HepG2 (cell line): ENCODE results near the gene NAA38. TPM values are rescaled to one million over a fixed set of nuclear protein-coding genes. Genes with fewer than 3 reads are reported as not detected.

Source experiments
- ATAC-seq: fragments of 200-7000 bp; cut with Tn5 transposase; 3 replicates; pipeline ENCODE4 v1.9.1; 2020; ENCODE audit warnings: mild to moderate bottlenecking, moderate library complexity
- BruUV-seq: library from RNA; stranded (reverse); fragments of 400-500 nt; replicated peaks from 2 replicates; lab custom pipeline; 2021; lab: Mats Ljungman, UMichigan
- CTCF ChIA-PET: fragments of 300-600 bp; formaldehyde crosslinking; extraction: SDS; loops from one replicate; lab custom pipeline; 2021; ENCODE audit warnings: low total read pairs, inconsistent platforms, low intra/inter-chr PET ratio; lab: Yijun Ruan, JAX
- POLR2A ChIA-PET: fragments of 350-600 bp; sonication (Branson Sonifier 250); formaldehyde crosslinking; loops from one replicate; lab custom pipeline; 2020; ENCODE audit warnings: antibody characterized with exemption, inconsistent platforms; lab: Yijun Ruan, JAX
- DNase-seq: peaks from one replicate; pipeline ENCODE4 v3.0.0-alpha.2; 2015; ENCODE audit warnings: low spot score
- FAIRE-seq: peaks from 3 replicates; lab custom pipeline; 2011; peaks lifted over from hg19 to GRCh38; lab: Jason Lieb, UNC
- H2AFZ ChIP-seq: one replicate; pipeline ENCODE4 v1.6.1; 2011; ENCODE audit warnings: low read length, inconsistent platforms
- H3K27ac ChIP-seq: fragments of 300-600 bp; 3 replicates; pipeline ENCODE4 v1.8.0; 2011; ENCODE audit warnings: mixed run types, mild to moderate bottlenecking, mixed read lengths, low read length, inconsistent platforms; ENCODE audit not compliant: insufficient read depth; ENCODE audit errors: extremely low read length
- H3K27me3 ChIP-seq, 2 experiments: fragments of 200-600 bp in 1 of 2; 2 replicates in 1 of 2; 3 replicates in 1 of 2; pipeline versions ENCODE4 v1.6.0 to v1.8.0; 2011; ENCODE audit warnings: low read length in 2 of 2, mild to moderate bottlenecking in 2 of 2, moderate library complexity in 2 of 2, inconsistent platforms in 1 of 2; ENCODE audit not compliant: insufficient read depth in 2 of 2, control insufficient read depth in 1 of 2
- H3K36me3 ChIP-seq, 2 experiments: fragments of 200-600 bp in 1 of 2; replicated peaks in 1 of 2; 2 replicates in 1 of 2; 3 replicates in 1 of 2; pipeline versions ENCODE4 v1.5.1 to v1.8.0; 2011; ENCODE audit warnings: low read length in 2 of 2, inconsistent platforms in 1 of 2; ENCODE audit not compliant: insufficient read depth in 2 of 2, control insufficient read depth in 1 of 2
- H3K4me1 ChIP-seq: 2 replicates; pipeline ENCODE4 v1.5.1; 2012; ENCODE audit warnings: low read length, inconsistent platforms; ENCODE audit not compliant: insufficient read depth
- H3K4me2 ChIP-seq: 2 replicates; pipeline ENCODE4 v1.6.0; 2011; ENCODE audit warnings: low read depth, low read length, inconsistent platforms
- H3K4me3 ChIP-seq, 3 experiments: fragments of 200-600 bp in 1 of 3; sonication (generic), shearing (Covaris generic) in 1 of 3; replicated peaks in 1 of 3; 2 replicates each; pipeline ENCODE4 v1.5.1; 2011 to 2016; ENCODE audit warnings: low read length in 3 of 3, inconsistent platforms in 2 of 3, low read depth in 2 of 3, mild to moderate bottlenecking in 2 of 3, control low read depth in 1 of 3, mixed read lengths in 1 of 3; ENCODE audit not compliant: insufficient read depth in 1 of 3
- H3K79me2 ChIP-seq: one replicate; pipeline ENCODE4 v1.6.1; 2011; ENCODE audit warnings: low read length, inconsistent platforms; ENCODE audit not compliant: insufficient read depth
- H3K9ac ChIP-seq: 2 replicates; pipeline ENCODE4 v1.6.0; 2011; ENCODE audit warnings: mild to moderate bottlenecking, low read depth, low read length, inconsistent platforms; ENCODE audit not compliant: insufficient read depth
- H3K9me3 ChIP-seq: 2 replicates; pipeline ENCODE4 v1.5.1; 2012; ENCODE audit warnings: mild to moderate bottlenecking, low read length
- H4K20me1 ChIP-seq: 2 replicates; pipeline ENCODE4 v1.6.0; 2011; ENCODE audit warnings: inconsistent platforms, mild to moderate bottlenecking, low read length, moderate library complexity; ENCODE audit not compliant: insufficient read depth
- AGO1 ChIP-seq: fragments of 200-400 bp; formaldehyde crosslinking; IDR thresholded peaks from 2 replicates; pipeline ENCODE4 v1.6.1; 2017; ENCODE audit warnings: mild to moderate bottlenecking, low read depth, low read length, moderate library complexity; ENCODE audit not compliant: poor library complexity, severe bottlenecking
- BCL6 ChIP-seq: IDR thresholded peaks from 2 replicates; pipeline ENCODE4 v1.6.1; 2016; ENCODE audit warnings: missing genetic modification reagents, missing compliant biosample characterization
- CHD4 ChIP-seq: fragments of 200-600 bp; sonication (generic); IDR thresholded peaks from 2 replicates; pipeline ENCODE4 v1.7.0; 2017; ENCODE audit warnings: mild to moderate bottlenecking, low read length, borderline replicate concordance
- IRF1 ChIP-seq: sonication (generic); formaldehyde crosslinking; IDR thresholded peaks from 2 replicates; pipeline ENCODE4 v1.4.0; 2020; ENCODE audit warnings: low read depth, mild to moderate bottlenecking, missing genetic modification reagents
- JDP2 ChIP-seq: sonication (generic); formaldehyde crosslinking; IDR thresholded peaks from 2 replicates; pipeline ENCODE4 v1.8.1; 2022; ENCODE audit warnings: missing genetic modification reagents, borderline replicate concordance
- JUN ChIP-seq: sonication (generic); formaldehyde crosslinking; IDR thresholded peaks from 2 replicates; pipeline ENCODE4 v1.4.0; 2020; ENCODE audit warnings: mild to moderate bottlenecking, missing genetic modification reagents
- NFAT5 ChIP-seq: sonication (generic); formaldehyde crosslinking; IDR thresholded peaks from 2 replicates; pipeline ENCODE4 v1.4.0; 2020; ENCODE audit warnings: missing genetic modification reagents
- NFE2L2 ChIP-seq: fragments of 150-350 bp; IDR thresholded peaks from 2 replicates; pipeline ENCODE4 v1.6.1; 2014; ENCODE audit warnings: low read length
- NR2F1 ChIP-seq, 2 experiments: fragments of 450-650 bp in 1 of 2; formaldehyde crosslinking in 1 of 2; IDR thresholded peaks; 2 replicates each; pipeline versions ENCODE4 v1.5.0 to v1.6.1; 2016 to 2020; ENCODE audit warnings: mild to moderate bottlenecking in 1 of 2, missing compliant biosample characterization in 1 of 2, missing genetic modification reagents in 1 of 2, moderate library complexity in 1 of 2
- NR2F2 ChIP-seq: IDR thresholded peaks from 2 replicates; pipeline ENCODE4 v1.6.1; 2012; ENCODE audit warnings: low read depth, inconsistent platforms, borderline replicate concordance
- RARA ChIP-seq: IDR thresholded peaks from 2 replicates; pipeline ENCODE4 v1.6.1; 2016; ENCODE audit warnings: missing genetic modification reagents, missing compliant biosample characterization
- ZNF256 ChIP-seq: sonication (generic); formaldehyde crosslinking; conservative IDR thresholded peaks from 2 replicates; pipeline ENCODE4 v1.4.0; 2020; ENCODE audit warnings: missing genetic modification reagents
- ZNF414 ChIP-seq: sonication (generic); formaldehyde crosslinking; IDR thresholded peaks from 2 replicates; pipeline ENCODE4 v1.5.0; 2020; ENCODE audit warnings: missing genetic modification reagents
- ZNF484 ChIP-seq: sonication (generic); formaldehyde crosslinking; IDR thresholded peaks from 2 replicates; pipeline ENCODE4 v1.5.1; 2020; ENCODE audit warnings: mild to moderate bottlenecking, low read depth, missing genetic modification reagents, borderline replicate concordance
- WGBS: methylation state at CpG from one replicate; pipeline ENCODE4 v1.1.6; 2017; ENCODE audit warnings: low lambda C conversion rate; 5-methylcytosine and 5-hydroxymethylcytosine counted together
- in situ Hi-C: cut with HindIII; loops from 2 replicates; pipeline ENCODE4 v1.10.0; 2017; ENCODE audit warnings: low pct_unique_long_range_greater_than_20kb; ENCODE audit not compliant: extremely low pct_ligation_motif_present
- intact Hi-C: fragments of 100-400 bp; cut with micrococcal nuclease; formaldehyde crosslinking; loops from one replicate; pipeline ENCODE4 v1.10.0; 2022; ENCODE audit not compliant: unreplicated experiment
- polyA plus RNA-seq, 8 experiments: library from polyadenylated mRNA; depleted of rRNA in 3 of 8; stranded (reverse) in 7 of 8; unstranded in 1 of 8; fragments of >200 nt; fragmentation: Illumina TruSeq in 4 of 8; extraction: Trizol in 4 of 8; gene quantifications; 2 replicates each; pipeline versions ENCODE4 v1.2.1 to v1.2.3, GENCODE V29; 2011 to 2016; ENCODE audit warnings: low read depth in 4 of 8, missing spikeins in 1 of 8, mixed read lengths in 1 of 8; ENCODE audit not compliant: insufficient read depth in 1 of 8
- total RNA-seq, 5 experiments: library from RNA; depleted of rRNA; stranded (reverse); fragments of >200 nt; fragmentation: Illumina TruSeq; extraction: Trizol; gene quantifications; 2 replicates each; pipeline ENCODE4 v1.2.3, GENCODE V29; 2016; ENCODE audit warnings: low read depth in 1 of 5
- TF ChIP-seq, protein P1 (sequence below): sonication (generic); formaldehyde crosslinking; IDR thresholded peaks from 2 replicates; pipeline ENCODE4 v1.5.1; 2020; ENCODE audit warnings: missing genetic modification reagents, mild to moderate bottlenecking, borderline replicate concordance

Gene NAA38
- total and polyA plus RNA-seq, 2 of the 13 experiments (the other 11 are each of a cell fraction or from before 2014, with no cell fraction given) = 46.9 to 91.6 TPM

DNA sequence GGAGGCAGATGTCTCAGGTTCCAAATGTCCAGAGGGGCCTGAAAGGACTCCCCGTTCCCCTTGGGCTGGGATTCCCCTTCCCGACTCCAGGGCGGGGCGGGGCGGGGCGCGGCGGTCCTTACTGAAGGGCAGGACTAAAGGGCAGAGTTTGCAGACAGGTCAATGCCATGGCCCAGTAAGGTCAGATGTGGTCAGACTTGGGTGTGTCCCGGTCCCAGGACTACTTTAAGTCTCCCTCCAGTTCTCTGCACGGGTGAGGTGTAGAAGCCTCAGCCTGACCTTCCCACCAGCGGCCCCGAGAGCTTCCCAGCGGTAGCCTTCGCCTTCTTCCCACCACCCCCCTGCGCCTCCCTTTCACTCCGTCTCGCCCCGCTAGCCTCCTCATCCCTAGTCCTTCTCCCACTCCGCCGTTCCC, 22.8 kb downstream of the NAA38 start:
- no peak overlapping the region for H2AFZ ChIP-seq
- TF ChIP-seq NR2F2 (peak; percentile 57; the same call in 1 of the 2 replicates), ZNF484 (CRISPR knock-in tag) (no peak), IRF1 (CRISPR knock-in tag) (no peak), ZNF414 (CRISPR knock-in tag) (no peak), JDP2 (CRISPR knock-in tag) (no peak), BCL6 (CRISPR knock-in tag) (0 out of 2 replicates have a peak, but pooled peaks have one; percentile 15), JUN (no peak), NR2F1 (CRISPR knock-in tag; IDR thresholded peaks at IDR 0.05) (peak; percentile 26 to 63; a peak in 2 of 4 replicates), ZNF256 (no peak), NFE2L2 (no peak), CHD4 (no peak), AGO1 (peak; percentile 19), NFAT5 (no peak), RARA (CRISPR knock-in tag) (peak; percentile 97)
- TF ChIP-seq, protein P1, sequence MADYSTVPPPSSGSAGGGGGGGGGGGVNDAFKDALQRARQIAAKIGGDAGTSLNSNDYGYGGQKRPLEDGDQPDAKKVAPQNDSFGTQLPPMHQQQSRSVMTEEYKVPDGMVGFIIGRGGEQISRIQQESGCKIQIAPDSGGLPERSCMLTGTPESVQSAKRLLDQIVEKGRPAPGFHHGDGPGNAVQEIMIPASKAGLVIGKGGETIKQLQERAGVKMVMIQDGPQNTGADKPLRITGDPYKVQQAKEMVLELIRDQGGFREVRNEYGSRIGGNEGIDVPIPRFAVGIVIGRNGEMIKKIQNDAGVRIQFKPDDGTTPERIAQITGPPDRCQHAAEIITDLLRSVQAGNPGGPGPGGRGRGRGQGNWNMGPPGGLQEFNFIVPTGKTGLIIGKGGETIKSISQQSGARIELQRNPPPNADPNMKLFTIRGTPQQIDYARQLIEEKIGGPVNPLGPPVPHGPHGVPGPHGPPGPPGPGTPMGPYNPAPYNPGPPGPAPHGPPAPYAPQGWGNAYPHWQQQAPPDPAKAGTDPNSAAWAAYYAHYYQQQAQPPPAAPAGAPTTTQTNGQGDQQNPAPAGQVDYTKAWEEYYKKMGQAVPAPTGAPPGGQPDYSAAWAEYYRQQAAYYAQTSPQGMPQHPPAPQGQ (CRISPR knock-in tag) = no peak

More for the DNA sequence above, 22.8 kb downstream of the NAA38 start:
- Histone ChIP-seq H3K4me2 (peak overlapping the region; percentile 84), H3K79me2 (peaks cover 16% of the 10 kb centered on the region), H3K27me3 (peaks cover 6 to 23% of the 10 kb centered on the region in 2 experiments; a peak in 4 of 5 replicates), H3K4me3 (peak overlapping the region; percentile 54 to 92 (median 65)), H3K9me3 (no peaks in the 10 kb centered on the region), H3K36me3 (no peaks in the 10 kb centered on the region), H3K4me1 (peaks cover 52% of the 10 kb centered on the region), H4K20me1 (no peaks in the 10 kb centered on the region; the same call in 1 of the 2 replicates), H3K27ac (peak overlapping the region; percentile 92), H3K9ac (peak overlapping the region; percentile 89; the same call in 1 of the 2 replicates)
- peak; percentile 64 for DNase-seq
- intact Hi-C loops (loop anchor here (5.0 kb wide), 1 partner anchor 87 kb away; no protein-coding TSS in a partner anchor), in situ Hi-C loops (no loop called here)
- ChIA-PET CTCF (interaction anchor here (1.1 to 1.2 kb wide), 2 partner anchors 17 to 63 kb away, joined by 5 to 6 read pairs; no protein-coding TSS in a partner anchor), POLR2A (interaction anchor here (4.2 to 8.2 kb wide), 3 partner anchors 9 to 148 kb away, joined by 31 to 159 read pairs (median 104); partner anchors contain the start of genes CYB5D1, NAA38, TMEM88 and TP53)
- ATAC-seq = peak; percentile 3
- WGBS = 3% methylated on average over 14 of the region's 20 CpGs
- no peak for FAIRE-seq
- BruUV-seq = no TSS peak
